ENCODE data around the gene SMARCE1.

DNA sequence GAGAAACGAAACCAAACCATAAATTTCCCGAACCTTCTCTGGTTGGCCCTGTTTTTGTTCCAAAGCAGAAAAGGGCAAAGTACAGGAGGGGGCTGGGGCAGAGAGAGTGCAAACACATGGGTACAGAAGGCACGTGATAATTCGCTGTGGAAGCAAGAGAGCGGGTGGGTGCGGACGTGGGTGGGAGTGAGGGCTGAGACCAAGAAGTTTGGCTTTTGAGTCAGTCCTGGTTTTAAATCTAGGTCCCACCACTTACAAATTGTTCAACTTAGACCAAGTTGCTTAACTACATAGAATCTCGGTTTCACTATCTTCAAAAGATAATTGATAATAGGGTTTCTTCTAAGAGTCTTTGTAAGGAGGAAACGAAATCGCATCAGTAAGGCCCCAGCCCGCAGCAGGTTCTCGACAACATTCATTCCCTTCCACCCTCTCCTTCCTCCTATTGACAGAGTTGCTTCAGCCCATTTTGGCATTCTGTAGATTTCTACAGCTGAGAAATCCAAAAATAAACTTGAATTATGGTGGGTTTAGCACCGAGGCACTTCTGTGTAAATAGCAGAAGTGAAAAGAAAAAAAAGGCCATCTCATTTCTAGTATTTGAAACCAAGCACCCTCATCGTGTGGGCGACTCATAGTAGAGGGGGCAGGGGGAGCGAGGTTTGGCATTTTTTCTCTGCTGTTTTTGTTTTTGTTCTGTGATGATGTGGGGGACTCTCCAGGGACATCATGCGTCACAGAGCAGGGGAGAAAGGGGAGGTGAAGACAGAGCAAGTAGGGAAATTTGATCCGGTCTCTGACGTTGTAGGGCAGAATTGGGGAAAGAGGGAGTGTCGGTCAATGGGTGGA, 48.8 kb downstream of the SMARCE1 start:
- TF ChIP-seq GATA3 (IDR thresholded peaks at IDR 0.05; ENCODE audit: low read depth, low read length) (no peak), GATA2 (IDR thresholded peaks at IDR 0.05; ENCODE audit: low read depth, low read length) (no peak)

Data from SH-SY5Y (cell line).